Activated CD8-positive, alpha-beta memory T cell treated with anti-CD3 and anti-CD28 coated beads for 48 hours (primary cell): ENCODE results near the gene IGFBP5.

Source experiments
- DNase-seq, 3 experiments: peaks; one replicate each; pipeline ENCODE4 v3.0.0-alpha.2; 2020; ENCODE audit warnings: low read depth in 2 of 3, low spot score in 2 of 3

Gene IGFBP5

DNA sequence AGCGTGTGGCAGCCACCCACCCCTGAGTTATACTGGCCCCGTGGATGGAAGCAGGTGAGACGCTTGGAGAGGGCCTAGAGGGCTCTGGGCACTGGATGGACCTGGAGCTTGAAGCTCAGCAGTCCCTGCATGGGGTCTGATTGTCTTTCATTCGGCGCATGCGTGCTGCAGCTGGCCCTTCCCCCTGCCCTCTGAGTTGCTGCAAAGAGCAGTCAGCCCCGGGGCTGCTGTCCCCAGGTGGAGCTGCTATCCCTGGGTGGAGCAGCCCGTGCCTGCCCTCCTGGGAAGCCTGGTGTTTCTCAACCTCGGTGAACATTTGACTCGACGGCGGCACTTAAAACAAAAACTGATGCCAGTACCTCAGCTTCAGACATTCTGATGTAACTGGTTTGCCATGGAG is 29.6 kb downstream of the IGFBP5 start:
- no peak for DNase-seq

DNA sequence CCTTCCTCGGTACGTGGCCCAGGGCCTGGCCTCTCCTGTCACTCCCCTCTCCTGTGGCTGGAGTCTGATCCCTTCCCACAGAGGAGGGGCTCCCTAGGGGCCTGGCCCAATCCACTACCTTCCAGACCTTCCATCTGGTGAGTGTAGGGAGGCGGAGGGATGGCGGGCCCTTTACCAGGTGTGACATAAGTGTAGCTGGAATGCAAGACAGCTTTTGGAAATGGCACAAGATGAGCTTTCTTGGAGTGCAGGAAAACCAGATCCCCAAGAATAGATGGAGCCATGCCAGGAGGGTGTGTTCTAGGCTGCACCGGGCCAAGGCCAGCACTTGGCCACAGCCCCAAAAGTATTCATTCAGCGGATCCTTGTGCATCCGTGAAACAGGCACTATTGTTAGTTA is 30.1 kb downstream of the IGFBP5 start:
- DNase-seq, result no peak

DNA sequence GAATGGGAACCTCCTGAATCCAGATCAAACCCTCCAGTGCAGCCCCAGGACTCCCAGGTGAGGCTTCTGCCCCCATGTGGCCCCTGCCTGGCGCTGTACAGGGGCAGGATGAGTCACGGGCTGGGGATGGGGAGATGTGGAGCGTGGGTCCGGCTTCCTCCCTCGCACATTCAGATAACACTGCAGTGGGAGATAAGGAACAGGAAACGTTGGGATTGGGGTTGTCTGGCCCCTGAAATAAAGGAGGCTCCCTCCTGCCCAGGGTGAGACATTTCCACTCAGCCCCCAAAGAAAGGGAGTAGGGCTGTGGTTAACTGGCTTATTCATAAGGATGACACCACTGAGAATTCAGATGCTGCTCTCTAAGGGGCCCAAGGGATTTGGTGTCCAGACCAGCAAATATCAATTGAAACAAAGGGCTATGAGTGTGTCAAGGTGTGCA is 30.7 kb downstream of the IGFBP5 start:
- DNase-seq, result no peak

DNA sequence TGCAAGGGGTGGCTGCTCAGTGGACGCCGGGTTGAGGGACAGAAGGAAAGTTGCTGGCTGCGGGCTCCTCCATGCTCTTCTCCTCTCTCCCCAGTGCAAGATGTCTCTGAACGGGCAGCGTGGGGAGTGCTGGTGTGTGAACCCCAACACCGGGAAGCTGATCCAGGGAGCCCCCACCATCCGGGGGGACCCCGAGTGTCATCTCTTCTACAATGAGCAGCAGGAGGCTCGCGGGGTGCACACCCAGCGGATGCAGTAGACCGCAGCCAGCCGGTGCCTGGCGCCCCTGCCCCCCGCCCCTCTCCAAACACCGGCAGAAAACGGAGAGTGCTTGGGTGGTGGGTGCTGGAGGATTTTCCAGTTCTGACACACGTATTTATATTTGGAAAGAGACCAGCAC is 31.5 kb downstream of the IGFBP5 start:
- DNase-seq, result no peak

DNA sequence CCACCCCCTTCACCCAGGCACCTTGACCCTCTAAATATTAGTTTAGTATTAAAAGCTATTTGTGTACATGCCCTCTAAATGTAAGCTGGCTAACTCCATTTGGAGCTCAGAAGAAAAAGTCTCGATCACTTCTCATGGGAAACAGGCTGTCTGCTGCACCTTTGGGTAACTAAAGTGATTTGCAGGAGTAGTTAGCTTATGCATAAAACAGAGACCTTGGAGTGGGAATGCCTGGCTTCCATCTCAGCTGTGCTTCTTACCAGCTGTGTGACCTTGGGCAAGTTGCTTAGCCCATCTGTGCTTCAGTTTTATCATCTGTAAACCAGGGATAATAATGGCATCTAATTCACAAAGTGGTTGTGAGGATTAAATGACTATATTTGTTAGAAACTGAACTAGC is 32.2 kb downstream of the IGFBP5 start:
- no peak for DNase-seq

DNA sequence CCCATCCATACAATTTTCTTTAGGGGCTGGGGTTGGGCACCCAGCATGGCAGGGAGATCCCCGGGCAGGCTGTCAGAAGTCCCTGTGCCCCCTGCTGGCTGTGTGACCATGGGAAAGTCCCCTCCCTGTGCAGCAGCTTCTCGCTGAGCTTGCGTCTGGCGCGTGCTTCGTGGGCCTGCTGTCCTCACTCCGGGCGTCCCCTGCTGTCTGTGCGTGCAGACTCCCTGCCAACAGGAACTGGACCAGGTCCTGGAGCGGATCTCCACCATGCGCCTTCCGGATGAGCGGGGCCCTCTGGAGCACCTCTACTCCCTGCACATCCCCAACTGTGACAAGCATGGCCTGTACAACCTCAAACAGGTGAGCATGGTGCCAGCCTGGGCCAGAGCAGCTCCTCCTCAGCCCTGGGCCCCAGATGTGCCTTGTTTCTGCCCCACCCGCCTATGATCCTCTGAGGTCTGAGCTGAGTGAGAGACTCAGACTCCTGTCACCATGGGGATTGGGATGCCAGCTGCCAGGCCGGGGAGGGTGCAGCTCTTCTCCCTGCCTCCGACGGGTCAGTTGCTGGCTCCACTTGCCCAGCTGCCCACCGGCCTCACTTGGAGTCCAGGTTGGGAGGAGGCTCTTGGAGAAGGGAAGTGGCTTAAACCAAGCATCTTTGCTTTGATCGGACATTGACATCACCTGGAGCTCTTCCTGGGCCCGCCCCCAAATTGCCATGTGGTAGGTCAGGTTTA is 33.5 kb downstream of the IGFBP5 start:
- DNase-seq, result no peak

DNA sequence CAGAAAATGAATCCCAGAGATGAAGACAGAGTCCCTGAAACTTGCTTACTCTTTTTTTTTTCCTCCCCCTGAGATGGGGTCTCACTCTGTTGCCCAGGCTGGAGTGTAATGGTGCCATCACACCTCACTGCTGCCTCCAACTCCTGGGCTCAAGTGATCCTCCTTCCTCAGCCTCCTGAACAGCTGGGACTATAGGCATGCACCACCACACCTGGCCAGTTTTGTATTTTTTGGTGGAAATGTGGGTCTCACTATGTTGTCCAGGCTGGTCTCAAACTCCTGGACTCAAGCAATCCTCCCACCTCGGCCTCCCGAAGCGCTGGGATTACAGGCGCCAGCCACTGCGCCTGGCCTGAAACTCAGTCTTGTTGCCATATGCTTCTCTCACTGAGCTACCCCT is 34.3 kb downstream of the IGFBP5 start:
- DNase-seq, result no peak

DNA sequence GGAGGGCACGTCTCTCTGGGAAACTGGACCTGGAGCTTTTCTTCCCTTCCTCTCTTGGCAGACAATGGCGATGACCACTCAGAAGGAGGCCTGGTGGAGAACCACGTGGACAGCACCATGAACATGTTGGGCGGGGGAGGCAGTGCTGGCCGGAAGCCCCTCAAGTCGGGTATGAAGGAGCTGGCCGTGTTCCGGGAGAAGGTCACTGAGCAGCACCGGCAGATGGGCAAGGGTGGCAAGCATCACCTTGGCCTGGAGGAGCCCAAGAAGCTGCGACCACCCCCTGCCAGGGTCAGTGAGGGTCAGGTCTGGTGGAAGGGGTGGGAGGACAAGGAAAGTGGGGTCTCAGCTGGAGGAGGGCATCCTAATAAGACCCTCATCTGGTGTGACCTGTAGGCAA is 34.9 kb downstream of the IGFBP5 start:
- no peak for DNase-seq

DNA sequence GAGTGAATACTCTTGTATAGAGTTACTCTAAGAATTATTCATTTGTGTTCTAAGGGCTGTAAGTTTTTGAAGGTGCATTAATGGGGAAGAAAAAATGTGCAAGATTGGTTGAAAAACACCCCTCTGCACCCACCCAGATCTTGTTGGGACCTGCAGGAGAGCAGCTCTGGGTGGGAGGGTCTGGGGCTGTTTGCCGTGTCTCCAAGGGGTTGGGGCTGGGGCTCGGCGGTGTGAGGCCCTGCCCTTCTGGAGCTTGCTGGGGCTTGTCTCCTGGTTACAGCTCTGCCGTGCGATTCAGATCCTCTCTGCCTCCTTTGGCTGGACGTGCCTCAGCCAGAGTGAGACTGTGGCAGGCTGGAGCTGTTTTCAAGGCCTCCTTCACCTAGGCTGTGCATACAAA is 36.1 kb downstream of the IGFBP5 start:
- DNase-seq, result no peak

DNA sequence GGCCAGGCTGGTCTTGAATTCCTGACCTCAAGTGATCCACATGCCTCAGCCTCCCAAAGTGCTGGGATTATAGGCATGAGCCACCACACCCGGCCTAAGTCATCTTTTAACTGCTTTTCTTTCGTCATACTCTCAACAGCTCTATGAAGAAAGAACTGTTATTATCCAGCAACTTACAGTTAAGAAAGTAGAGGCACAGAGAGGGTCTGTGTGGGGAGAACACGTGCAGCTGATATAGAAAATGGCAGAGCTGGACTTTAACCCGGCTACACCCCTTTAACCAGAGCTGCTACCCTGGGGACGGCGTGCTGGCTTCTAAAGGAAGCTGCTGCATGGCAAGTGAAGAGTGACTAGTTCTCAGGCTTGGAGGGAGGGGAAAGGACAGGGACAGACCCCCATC is 36.6 kb downstream of the IGFBP5 start:
- no peak for DNase-seq

DNA sequence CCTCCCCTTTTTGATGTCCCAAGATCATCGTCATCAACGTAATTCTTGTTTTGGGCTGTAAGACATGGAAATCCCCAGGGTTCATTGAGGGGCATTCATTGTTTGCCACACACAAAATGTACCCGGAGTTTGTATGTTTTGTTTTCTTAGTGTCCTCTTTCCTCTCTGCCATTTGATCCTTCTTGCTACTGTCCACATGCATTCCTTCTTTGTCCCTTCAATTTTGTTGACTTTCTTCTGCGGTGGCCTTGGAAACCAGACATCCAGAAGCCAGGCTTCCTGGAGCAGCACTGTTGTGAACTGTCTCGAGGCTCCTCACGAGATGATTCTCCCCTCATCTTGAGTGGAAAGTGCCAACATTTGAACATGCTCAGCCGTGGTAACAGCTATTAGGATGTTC is 37.4 kb downstream of the IGFBP5 start:
- DNase-seq, result no peak

DNA sequence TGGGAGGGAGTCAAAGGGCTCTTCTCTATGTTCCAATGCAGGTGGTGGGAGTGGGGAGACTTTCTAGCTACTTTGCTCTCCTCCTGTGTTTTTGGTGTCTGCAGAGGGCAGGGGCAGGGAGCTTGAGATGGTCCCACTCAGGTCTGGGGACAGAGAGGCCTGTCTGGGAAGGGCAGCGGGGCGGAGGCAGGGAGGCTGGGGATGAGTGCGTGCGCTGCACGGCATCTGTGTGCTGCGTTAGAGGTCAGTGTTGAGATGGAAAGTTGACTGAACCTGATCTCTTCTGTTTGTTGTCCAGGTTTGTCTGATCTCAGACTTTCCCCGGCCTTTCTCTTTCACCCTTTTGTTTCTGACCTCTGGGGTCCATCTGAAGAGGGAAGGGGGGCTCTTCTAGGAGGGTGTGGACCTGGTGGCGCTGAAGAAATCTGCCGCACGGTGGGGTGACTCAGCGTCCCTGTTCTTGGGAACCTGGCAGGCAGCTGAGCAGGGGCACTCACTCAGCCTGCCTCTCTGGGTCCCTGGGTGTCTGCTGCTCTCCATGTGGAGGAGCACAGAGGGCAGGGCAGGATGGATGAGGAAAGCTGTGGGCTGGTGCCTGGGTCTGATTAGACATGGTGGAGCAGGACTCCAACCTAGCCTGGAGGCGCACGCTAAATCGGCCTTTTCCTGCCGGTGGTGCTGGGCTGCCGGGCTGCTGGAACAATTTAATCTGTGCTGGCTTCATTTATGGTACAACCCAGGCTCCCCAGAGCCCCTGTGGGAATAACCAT is 38.1 kb downstream of the IGFBP5 start:
- DNase-seq, result no peak

DNA sequence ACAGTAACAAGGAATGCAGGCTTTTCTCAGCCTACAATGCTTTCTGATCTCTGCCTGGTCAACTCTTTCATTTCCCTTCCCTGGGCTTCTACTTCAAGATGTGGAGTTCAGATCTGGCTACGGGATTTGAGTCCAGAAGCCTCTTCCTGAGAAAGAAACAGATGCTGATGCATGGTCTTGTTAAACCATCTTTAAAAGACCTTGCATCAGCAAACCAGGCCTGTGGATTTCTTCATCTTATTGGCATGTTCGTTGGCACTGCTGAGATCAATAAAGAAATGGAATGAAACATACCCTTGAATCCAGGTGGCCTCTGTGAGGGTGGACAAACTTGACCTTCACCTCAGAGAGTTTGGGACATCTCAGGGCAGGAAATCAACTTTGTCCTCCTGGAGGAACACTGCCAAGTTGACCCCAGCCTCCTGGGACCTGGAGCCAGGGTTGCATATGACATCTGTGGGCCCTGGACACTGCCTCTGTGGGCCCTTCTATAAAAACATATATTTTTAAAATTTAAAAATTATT is 40.8 kb downstream of the IGFBP5 start:
- no peak for DNase-seq

DNA sequence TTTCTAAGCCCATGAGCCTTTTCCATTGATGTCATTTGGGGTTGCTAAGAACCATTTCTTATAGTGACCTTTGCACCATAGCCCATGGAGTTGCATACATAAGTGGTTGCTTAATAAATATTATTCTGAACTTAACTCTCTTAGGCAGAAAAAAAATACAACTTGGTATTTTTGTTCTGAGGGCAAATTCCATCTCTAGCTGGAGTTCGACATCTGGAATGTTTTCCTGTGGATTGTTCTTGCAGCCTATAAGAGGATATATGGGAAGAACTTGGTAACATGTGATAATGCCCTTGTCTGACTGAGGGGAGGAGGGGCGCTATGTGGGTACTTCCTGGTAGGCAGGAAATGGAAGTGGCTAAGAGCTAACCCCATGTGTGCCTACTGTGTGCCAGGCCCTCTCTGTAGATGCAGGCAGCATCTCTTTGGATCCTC is 41.4 kb downstream of the IGFBP5 start:
- DNase-seq, result no peak

DNA sequence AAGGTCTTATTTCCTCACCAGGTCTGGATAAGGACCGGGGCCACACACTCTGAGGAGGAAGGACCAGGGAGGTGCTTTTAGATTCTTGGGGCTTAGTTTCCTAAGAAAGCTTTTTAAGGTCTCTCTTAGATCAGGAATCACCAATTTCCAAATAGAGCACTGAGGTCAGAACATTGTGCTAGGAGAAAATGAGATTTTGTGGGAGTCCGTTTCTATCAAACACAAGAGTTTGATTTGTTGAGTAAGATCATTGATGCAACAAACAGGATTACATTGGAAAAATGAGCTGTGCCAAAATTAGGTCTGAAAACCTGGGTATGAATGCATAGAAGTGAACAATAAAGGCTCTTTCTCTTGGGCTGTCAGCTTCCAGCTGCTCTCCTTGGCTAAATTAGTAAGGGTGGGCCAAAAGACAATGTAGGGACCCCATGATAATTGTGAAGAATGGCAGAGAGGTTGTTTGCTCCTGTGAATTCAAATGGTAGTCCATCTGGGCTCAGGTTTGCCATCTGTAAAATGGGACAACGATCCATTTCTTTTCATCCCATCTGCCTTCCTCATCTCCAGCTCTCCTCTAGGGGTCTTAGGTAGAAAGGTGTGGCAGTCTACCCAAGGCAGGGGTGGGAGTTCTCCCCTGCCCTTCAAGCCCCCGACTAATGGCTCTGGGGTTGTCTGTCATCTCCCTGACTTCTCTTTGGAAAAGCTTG is 42.1 kb downstream of the IGFBP5 start:
- no peak for DNase-seq

DNA sequence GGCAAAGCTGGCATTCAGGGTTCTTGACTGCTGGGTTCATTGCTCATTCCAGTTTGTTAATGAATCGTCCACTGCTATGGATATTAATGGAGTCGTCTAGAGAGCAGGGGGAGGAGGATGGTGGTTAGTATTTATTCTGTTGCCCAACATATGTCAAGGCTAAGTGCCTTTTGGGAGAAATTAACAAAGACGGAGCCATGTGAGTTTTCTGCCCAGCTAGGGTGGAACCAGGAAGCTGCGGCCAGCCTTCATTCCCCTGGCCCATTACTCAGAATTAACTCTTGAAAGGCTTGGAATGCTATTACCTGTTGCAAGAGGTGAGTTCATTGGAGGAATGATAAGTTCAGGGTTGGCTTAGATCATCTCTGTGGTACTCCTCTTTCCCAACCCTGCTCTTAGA is 42.8 kb downstream of the IGFBP5 start:
- no peak for DNase-seq

DNA sequence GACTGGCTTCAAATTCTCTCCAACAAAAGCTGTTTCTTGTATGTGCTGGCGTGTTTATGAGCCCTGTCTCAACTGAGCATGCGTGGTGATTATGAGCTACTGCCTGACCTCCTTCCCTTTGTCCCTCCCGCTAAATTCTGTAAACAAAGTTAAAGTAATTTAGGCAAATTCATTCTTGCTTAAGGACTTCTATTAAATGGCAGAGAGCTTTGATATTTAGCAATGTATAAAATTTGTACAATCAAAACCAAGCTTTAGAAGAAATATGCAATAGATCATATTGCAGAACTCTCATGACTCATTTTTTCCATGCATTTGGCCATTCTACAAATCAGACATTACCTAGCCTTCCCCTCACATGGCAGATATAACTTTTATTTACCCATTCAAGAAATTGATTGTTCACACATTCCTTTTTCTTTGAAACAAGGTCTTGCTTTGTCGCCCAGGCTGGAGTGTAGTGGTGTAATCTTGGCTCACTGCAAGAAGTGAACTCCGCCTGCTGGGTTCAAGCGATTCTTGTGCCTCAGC is 43.9 kb downstream of the IGFBP5 start:
- DNase-seq, result no peak

DNA sequence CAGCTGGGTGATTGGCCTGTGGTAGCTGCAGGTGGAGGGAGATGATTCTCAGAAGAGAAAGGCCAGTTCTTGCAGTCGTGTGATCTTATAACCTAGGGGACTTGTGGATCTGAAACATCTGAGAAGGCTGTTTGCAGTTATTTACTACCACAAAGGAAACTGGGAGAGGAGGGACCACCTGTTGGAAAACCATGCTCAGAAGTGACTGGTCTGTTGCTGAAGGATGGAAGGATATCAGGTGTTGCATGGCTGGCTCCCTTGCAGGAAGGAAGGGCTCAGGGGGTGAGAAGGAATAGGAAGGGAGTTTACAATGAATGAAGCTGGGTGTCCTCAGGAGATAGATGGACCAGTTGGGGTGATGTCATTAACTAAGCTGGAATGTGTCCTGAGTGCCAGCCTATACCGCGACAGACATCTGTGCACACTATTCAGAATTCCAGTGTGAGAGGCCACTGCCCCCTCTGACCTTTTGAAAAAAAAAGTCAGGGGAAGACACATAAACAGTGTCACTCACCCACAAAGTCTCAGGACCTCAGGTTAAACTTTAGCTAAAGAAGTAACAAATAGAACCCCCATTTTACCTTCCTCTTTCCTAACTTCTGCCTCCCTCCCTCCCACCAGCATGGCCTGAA is 44.6 kb downstream of the IGFBP5 start:
- DNase-seq, result no peak

DNA sequence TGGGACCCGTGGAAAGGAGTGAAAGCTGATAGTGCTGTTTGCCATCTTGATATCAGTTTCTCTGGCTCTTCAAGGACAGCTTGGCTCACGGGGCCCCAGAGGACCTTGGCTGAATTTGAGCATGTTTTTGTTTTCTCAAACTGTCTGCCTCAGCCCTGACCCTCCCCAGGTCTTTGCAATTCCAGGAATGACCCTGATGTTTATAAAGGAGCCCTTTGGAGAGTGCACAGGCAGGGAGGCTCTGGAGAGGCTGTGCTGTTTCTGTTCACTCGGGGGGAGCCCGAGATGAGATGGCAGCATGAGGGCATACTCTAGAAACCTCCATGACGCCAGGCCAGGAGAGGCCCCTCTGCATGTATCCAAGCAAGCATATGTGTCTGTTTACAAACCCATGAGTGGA is 45.8 kb downstream of the IGFBP5 start:
- no peak for DNase-seq

DNA sequence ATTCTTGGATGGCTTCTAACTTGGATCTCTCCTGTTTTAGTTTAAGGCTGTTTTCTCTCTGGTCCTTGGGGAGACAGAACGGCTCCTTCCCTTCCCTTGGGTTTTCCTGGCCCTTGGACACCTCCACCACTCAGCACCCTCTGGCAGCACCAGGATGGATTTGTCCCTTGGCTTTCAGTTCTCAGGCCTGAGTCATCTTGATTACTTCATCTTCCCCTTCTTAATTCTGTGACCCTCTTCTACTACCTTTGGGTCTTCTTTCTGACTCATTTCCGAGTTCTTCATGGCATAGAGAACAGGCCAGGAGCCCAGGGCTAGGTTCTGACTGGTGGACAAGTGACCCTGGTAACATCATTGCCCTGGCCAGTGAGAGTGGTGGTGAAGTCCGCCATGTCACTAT is 47.2 kb downstream of the IGFBP5 start:
- no peak for DNase-seq

DNA sequence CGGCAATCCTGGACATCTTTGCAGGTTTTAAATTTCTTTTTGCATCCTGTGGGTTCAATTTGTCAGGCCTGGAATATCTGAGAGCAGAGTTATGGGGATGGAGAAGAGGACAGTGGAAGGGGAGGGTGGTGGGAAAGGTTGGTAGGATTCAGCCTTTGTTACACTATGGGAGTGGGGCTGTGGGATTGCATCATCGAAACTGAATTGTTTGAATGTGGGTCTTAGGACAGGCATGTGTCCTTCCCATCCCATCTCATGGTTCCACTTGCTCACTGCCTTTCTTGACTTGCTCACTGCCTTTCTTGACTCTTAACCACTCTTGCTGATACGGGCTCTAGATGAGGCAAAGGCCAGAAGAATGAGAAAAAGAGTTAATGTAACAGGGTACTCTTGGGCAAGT is 49.2 kb downstream of the IGFBP5 start:
- no peak for DNase-seq
